HFF-Myc (cell line): ENCODE results near the gene KRTCAP2.
"Not testable (repeated sequence)": the region's sequence is repeated elsewhere in the genome, so short reads cannot be mapped to it uniquely, and the experiment has no call there.

Experiments
- DNase-seq: peaks from one replicate; pipeline ENCODE4 v3.0.0-alpha.2; 2011; ENCODE audit warnings: low read depth; ENCODE audit errors: extremely low read depth
- H3K4me3 ChIP-seq: replicated peaks from 2 replicates; pipeline ENCODE4 v1.5.1; 2011; ENCODE audit warnings: low read depth, mild to moderate bottlenecking, control low read depth, low read length
- CTCF ChIP-seq: IDR thresholded peaks from 2 replicates; pipeline ENCODE4 v1.5.1; 2012; ENCODE audit warnings: mild to moderate bottlenecking, low read depth, low read length, control low read depth; ENCODE audit errors: missing control alignments

The KRTCAP2 gene

GRCh38 chr1:155191904-155192303 is 18.8 kb upstream of the KRTCAP2 start:
- no peak for TF ChIP-seq CTCF
- DNase-seq = no peak
- H3K4me3 ChIP-seq = no peak overlapping the region

- H3K4me3 ChIP-seq = not testable (repeated sequence)
Measured at GRCh38 chr1:155189926-155190325, 16.8 kb upstream of the KRTCAP2 start.

GRCh38 chr1:155188268-155188667 is 15.2 kb upstream of the KRTCAP2 start:
- no peak for DNase-seq
- no peak overlapping the region for H3K4me3 ChIP-seq
- TF ChIP-seq CTCF = no peak

More at GRCh38 chr1:155189926-155190325, 16.8 kb upstream of the KRTCAP2 start:
- not testable (repeated sequence) for DNase-seq

- TF ChIP-seq CTCF = no peak
- H3K4me3 ChIP-seq = no peak overlapping the region
- DNase-seq = no peak
Measured at GRCh38 chr1:155187456-155187891, 14.4 kb upstream of the KRTCAP2 start.

GRCh38 chr1:155186794-155187455 is 13.8 kb upstream of the KRTCAP2 start:
- no peak overlapping the region for H3K4me3 ChIP-seq
- no peak for DNase-seq
- TF ChIP-seq CTCF = no peak

GRCh38 chr1:155186067-155186793 is 13.1 kb upstream of the KRTCAP2 start:
- DNase-seq = no peak
- no peak overlapping the region for H3K4me3 ChIP-seq
- TF ChIP-seq CTCF = no peak

GRCh38 chr1:155185783-155186066 is 12.6 kb upstream of the KRTCAP2 start:
- TF ChIP-seq CTCF = no peak
- H3K4me3 ChIP-seq = no peak overlapping the region
- no peak for DNase-seq
